ENCODE results near the gene OR2G2. TPM values are rescaled to one million over a fixed set of nuclear protein-coding genes. Genes with fewer than 3 reads are reported as not detected.

OR2G2 gene
- total RNA-seq, 4 donors from 2014 or later: not detected

DNA sequence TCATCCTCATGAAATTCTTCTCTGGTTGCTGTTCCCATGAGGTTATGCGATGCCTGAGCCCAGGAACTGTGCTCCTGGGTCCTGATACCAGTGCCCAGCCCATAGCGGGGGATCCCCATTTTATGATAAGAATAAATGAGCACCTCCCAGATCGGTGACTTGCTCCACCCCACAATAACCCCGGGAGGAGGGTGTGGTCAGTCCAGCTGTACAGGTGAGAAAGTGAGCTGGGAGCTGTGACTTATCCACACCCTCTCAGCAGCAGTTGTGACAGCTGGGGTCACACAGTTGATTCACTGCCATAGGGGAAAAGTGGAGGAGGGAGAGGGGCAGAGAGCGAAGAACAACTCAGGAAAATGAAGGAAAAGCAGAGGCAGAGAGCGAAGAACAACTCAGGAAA, 50.6 kb downstream of the OR2G2 start:
- Histone ChIP-seq H3K36me3 (no peaks in the 10 kb centered on the region), H3K4me1 (no peaks in the 10 kb centered on the region), H3K27ac (no peak overlapping the region), H3K9me3 (peaks cover 9% of the 10 kb centered on the region), H3K27me3 (no peaks in the 10 kb centered on the region), H3K4me3 (no peak overlapping the region)
- DNase-seq (ENCODE audit: low spot score in 2 of 2): no peak
- TF ChIP-seq POLR2AphosphoS5 (IDR thresholded peaks at IDR 0.05): no peak
- TF ChIP-seq EP300 (IDR thresholded peaks at IDR 0.05): no peak
- no peak for TF ChIP-seq POLR2A (IDR thresholded peaks at IDR 0.05)
- TF ChIP-seq, protein P1, sequence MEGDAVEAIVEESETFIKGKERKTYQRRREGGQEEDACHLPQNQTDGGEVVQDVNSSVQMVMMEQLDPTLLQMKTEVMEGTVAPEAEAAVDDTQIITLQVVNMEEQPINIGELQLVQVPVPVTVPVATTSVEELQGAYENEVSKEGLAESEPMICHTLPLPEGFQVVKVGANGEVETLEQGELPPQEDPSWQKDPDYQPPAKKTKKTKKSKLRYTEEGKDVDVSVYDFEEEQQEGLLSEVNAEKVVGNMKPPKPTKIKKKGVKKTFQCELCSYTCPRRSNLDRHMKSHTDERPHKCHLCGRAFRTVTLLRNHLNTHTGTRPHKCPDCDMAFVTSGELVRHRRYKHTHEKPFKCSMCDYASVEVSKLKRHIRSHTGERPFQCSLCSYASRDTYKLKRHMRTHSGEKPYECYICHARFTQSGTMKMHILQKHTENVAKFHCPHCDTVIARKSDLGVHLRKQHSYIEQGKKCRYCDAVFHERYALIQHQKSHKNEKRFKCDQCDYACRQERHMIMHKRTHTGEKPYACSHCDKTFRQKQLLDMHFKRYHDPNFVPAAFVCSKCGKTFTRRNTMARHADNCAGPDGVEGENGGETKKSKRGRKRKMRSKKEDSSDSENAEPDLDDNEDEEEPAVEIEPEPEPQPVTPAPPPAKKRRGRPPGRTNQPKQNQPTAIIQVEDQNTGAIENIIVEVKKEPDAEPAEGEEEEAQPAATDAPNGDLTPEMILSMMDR (IDR thresholded peaks at IDR 0.05): no peak
- WGBS: 77% methylated on average over 6 of the region's 6 CpGs

Other genes starting within 250 kb of the OR2G2 start
- gene NLRP3, start 172.2 kb upstream of the OR2G2 start, total RNA-seq: 1 to 10 TPM in 3 of 4 donors, under 1 TPM in 1; 0.87 to 1.6 (median 1.3) TPM
- not detected for gene OR2B11, start 130.3 kb upstream of the OR2G2 start, total RNA-seq
- gene OR2C3, start 51.9 kb upstream of the OR2G2 start, total RNA-seq: not detected
- not detected for gene GCSAML, start 39.2 kb upstream of the OR2G2 start, total RNA-seq
- not detected for gene OR2G3, start 17.2 kb downstream of the OR2G2 start, total RNA-seq
- gene OR13G1, start 91.4 kb downstream of the OR2G2 start, total RNA-seq: not detected
- gene OR6F1, start 128.3 kb downstream of the OR2G2 start, total RNA-seq: not detected
- gene OR14K1, start 150.3 kb downstream of the OR2G2 start, total RNA-seq: under 1 TPM in 1 of 4 donors, not detected in 3; 0.57 TPM
- gene OR14A2, start 159.8 kb downstream of the OR2G2 start, total RNA-seq: not detected
- gene OR1C1, start 172.2 kb downstream of the OR2G2 start, total RNA-seq: not detected
- gene OR14A16, start 235.8 kb downstream of the OR2G2 start, total RNA-seq: not detected